Measurements from ENCODE around the gene FOXJ2. TPM values are rescaled to one million over a fixed set of nuclear protein-coding genes. Genes with fewer than 3 reads are reported as not detected.

Gene FOXJ2
- total RNA-seq, 2 donors from 2014 or later, result 10.8 to 21.2 TPM

- peaks cover 64% of the 10 kb centered on the region for H3K36me3 Mint-ChIP-seq (ENCODE audit: low read depth)
- H3K9me3 Mint-ChIP-seq, result peaks cover 3% of the 10 kb centered on the region
- Histone ChIP-seq H3K27ac (ENCODE audit: low read depth, low read length) (no peak overlapping the region), H3K4me3 (ENCODE audit: low read length) (no peak overlapping the region), H3K4me1 (ENCODE audit: control insufficient read depth, insufficient read depth, low read length) (no peaks in the 10 kb centered on the region), H3K36me3 (ENCODE audit: control insufficient read depth, insufficient read depth, low read length) (peaks cover 60% of the 10 kb centered on the region), H3K9me3 (ENCODE audit: control insufficient read depth, low read length) (no peaks in the 10 kb centered on the region), H3K9ac (ENCODE audit: extremely low read depth, low read length, poor library complexity, severe bottlenecking) (no peak overlapping the region), H3K27me3 (ENCODE audit: control insufficient read depth, insufficient read depth, low read length, poor library complexity, severe bottlenecking) (no peaks in the 10 kb centered on the region)
- H3K4me3 Mint-ChIP-seq, result no peak overlapping the region
- whole genome bisulfite sequencing, 2 experiments (ENCODE audit: insufficient coverage in 1 of 2, insufficient read length in 1 of 2), result 100% methylated on average over 2 of the region's 2 CpGs; no CpG with 5 or more reads in 1 of the 2 experiments
- no peak for DNase-seq
- TF ChIP-seq CTCF (conservative IDR thresholded peaks at IDR 0.05), result no peak
- no peaks in the 10 kb centered on the region for H3K4me1 Mint-ChIP-seq
- H3K27ac Mint-ChIP-seq, result no peak overlapping the region
- H3K27me3 Mint-ChIP-seq (ENCODE audit: insufficient read depth), result no peaks in the 10 kb centered on the region
Observed at GRCh38 chr12:8096281-8096915, 63.9 kb downstream of the FOXJ2 start.

- H3K4me1 Mint-ChIP-seq, result no peaks in the 10 kb centered on the region
- WGBS, 2 experiments (ENCODE audit: insufficient coverage in 1 of 2, insufficient read length in 1 of 2), result 93 to 100% methylated on average over 2 to 3 of the region's 3 CpGs
- H3K9me3 ChIP-seq (ENCODE audit: control insufficient read depth, low read length), result peaks cover 9% of the 10 kb centered on the region
- no peak overlapping the region for H3K4me3 Mint-ChIP-seq
- H3K27ac ChIP-seq (ENCODE audit: low read depth, low read length), result no peak overlapping the region
- no peak overlapping the region for H3K4me3 ChIP-seq (ENCODE audit: low read length)
- H3K36me3 ChIP-seq (ENCODE audit: control insufficient read depth, insufficient read depth, low read length), result peaks cover 38% of the 10 kb centered on the region
- no peak overlapping the region for H3K9ac ChIP-seq (ENCODE audit: extremely low read depth, low read length, poor library complexity, severe bottlenecking)
- H3K36me3 Mint-ChIP-seq (ENCODE audit: low read depth), result peaks cover 39% of the 10 kb centered on the region
- H3K27me3 Mint-ChIP-seq (ENCODE audit: insufficient read depth), result no peaks in the 10 kb centered on the region
- no peak overlapping the region for H3K27ac Mint-ChIP-seq
- H3K4me1 ChIP-seq (ENCODE audit: control insufficient read depth, insufficient read depth, low read length), result no peaks in the 10 kb centered on the region
- no peak for TF ChIP-seq CTCF (conservative IDR thresholded peaks at IDR 0.05)
- H3K9me3 Mint-ChIP-seq, result peaks cover 11% of the 10 kb centered on the region
- no peaks in the 10 kb centered on the region for H3K27me3 ChIP-seq (ENCODE audit: control insufficient read depth, insufficient read depth, low read length, poor library complexity, severe bottlenecking)
- no peak for DNase-seq
Observed at GRCh38 chr12:8099235-8099634, 66.7 kb downstream of the FOXJ2 start.

Other genes with a start within 250 kb of the FOXJ2 start
- gene NANOG, start 243.3 kb upstream of the FOXJ2 start, total RNA-seq, result 10 to 100 TPM in 1 of 2 donors, 1 to 10 TPM in 1; 6.1 to 79.5 TPM
- gene SLC2A14, start 159.8 kb upstream of the FOXJ2 start, total RNA-seq, result 10 to 100 TPM; 35.9 to 70.9 TPM
- 1,000 to 10,000 TPM; 1,330 to 2,480 TPM for gene SLC2A3, start 96.5 kb upstream of the FOXJ2 start, total RNA-seq
- not detected for gene C3AR1, start 33.6 kb downstream of the FOXJ2 start, total RNA-seq
- gene NECAP1, start 49.6 kb downstream of the FOXJ2 start, total RNA-seq, result 10 to 100 TPM; 19.9 to 33.9 TPM
- under 1 TPM in 1 of 2 donors, not detected in 1; 0.53 TPM for gene CLEC4A, start 90.9 kb downstream of the FOXJ2 start, total RNA-seq
- gene ZNF705A, start 124.3 kb downstream of the FOXJ2 start, total RNA-seq, result not detected
- under 1 TPM in 1 of 2 donors, not detected in 1; 0.40 TPM for gene FAM90A1, start 194.9 kb downstream of the FOXJ2 start, total RNA-seq

Data from endodermal cell (in vitro differentiated cells).